Measurements from ENCODE around the gene NAA25.
A peak's percentile ranks its signal among the peaks of the same experiment; 100 is the strongest.
"Not testable (repeated sequence)": the region's sequence is repeated elsewhere in the genome, so short reads cannot be mapped to it uniquely, and the experiment has no call there.

Gene NAA25

GRCh38 chr12:112061137-112061536, 47.4 kb downstream of the NAA25 start:
- DNase-seq (ENCODE audit: low read depth) = no peak

DNA sequence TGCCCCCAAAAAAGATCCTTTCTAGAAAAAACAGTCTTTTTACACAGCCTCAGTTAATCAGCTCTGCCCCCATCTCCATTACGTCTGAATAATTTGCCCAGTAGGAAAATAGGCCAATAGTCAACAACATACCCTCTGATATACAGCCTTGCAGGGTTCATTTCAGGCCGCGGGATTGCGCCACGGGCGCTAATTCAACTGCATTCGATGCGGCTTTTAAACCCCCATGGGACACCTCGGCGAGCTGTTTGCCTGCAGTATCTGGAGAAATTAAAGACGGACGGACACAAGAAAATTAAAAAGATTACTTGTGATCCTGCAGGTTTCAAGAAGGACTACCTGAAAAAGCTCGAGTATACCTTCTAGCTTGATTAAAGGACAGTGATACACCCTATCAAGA, 59.2 kb downstream of the NAA25 start:
- no peak for DNase-seq (ENCODE audit: low read depth)

GRCh38 chr12:112046003-112046402, 62.6 kb downstream of the NAA25 start:
- DNase-seq (ENCODE audit: low read depth) = no peak

DNA sequence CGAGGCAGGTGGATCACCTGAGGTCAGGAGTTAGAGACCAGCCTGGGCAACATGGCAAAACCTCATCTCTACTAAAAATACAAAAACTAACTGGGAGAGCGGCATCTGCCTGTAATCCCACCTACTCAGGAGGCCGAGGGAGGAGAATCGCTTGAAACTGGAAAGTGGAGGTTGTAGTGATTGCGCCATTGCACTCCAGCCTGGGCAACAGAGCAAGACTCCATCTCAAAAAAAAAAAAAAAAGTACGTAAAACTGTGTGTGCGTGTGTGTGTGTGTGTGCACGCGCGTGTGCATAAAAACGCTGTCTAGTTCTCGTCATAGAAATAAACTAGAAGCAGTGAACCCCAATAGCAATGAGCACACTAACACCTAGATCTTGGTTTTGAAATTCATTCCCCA, 72.0 kb downstream of the NAA25 start:
- not testable (repeated sequence) for DNase-seq (ENCODE audit: low read depth)

DNA sequence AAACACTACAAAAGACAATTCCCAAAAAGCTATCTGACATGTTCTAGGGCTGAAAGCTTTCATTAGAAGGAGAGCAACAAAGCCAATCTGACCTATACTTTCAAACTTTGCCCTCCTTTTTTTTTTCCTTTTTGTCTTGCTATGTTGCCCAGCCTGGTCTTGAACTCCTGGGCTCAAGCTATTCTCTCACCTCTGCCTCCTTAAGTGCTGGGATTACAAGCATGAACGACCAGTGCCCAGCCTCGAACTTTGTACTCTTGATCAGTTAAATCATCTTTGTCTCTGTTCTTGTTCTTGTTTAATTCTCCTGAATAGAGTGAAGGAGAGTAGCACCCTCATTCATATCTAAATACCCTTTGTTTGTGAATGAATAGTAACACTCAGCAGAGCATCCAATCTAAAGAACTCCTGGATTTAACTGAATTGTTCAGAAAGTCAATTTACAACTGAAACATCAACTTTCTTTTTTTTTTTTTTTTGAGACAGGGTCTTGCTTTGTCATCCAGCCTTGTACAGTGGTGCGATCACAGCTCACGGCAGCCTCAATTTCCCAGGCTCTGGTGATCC, 73.3 kb downstream of the NAA25 start:
- DNase-seq (ENCODE audit: low read depth) = no peak

GRCh38 chr12:112032292-112032691, 76.3 kb downstream of the NAA25 start:
- DNase-seq (ENCODE audit: low read depth) = no peak

GRCh38 chr12:112031472-112031871, 77.1 kb downstream of the NAA25 start:
- no peak for DNase-seq (ENCODE audit: low read depth)

DNA sequence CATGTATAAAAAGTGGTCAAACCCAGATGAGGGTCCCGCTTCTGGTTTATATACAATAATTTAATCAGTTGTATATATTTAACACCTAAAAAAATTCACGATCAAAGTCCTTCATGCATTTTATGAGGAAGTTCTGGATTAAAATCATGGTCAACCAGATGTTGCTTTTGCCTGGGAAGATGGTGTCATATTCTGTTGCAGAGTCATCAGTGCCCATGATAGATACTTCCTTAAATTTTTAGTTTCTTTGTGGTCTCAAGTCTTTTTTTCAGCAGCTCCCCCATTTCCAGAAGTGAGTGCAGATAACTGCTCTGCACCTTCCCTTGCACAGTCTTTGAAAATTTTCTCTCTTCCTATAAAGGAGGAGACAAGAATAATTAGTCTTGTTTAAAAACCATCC, 79.3 kb downstream of the NAA25 start:
- no peak for DNase-seq (ENCODE audit: low read depth)

DNA sequence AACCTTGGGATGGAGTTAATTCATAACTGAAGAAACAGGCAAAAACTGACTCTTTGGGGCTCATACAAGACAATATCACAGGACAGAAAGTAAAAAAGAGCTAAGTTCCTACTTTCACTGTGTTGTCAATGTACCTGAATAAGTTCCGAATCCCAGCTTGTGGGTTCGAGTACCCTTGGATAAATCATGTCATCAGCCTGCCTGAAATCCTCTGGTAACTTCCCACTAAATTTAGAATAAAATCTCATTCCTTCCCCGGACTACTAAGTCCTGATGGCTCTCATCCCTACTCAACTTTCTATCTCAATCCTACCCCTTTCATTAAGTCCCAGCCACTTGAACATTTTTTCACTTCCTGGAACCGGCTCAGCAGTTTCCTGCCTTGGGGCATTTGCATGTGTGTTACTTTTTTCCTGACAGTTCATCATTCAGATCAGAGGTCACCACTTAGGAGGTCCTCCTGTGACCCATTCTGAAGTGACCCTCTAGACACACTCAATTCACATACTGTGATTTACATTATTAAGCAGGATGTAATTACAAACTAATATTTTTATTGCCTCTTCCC, 82.7 kb downstream of the NAA25 start:
- DNase-seq (ENCODE audit: low read depth) = no peak

DNA sequence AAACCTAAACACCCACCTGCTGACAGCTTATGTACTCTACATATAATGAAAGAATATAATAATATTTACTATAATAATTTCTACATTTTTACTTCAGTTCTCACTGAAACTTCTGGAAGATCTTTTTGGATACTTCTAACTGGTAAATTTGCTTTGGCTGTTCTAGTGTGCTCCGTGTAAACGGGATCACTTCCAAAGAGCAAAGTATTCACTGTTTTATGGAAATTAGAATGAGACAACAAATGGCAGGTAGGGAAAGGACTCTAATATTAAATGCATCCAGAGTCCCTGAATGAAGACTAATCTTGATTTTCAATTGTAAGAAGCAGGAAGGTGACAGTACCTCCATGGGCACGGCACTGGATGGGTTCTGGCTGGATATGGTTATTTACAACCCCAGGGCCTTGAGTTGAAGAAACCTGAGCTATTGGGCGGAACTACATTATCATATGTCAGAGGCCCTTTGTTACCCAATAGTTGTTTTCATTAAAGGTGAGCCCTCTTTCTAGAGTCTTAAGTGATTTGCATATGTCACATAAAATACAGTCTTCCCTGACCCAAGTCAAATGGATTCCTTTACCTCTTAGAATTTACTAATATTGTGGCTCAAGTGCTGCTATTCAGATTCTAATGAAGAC, 84.7 kb downstream of the NAA25 start:
- DNase-seq (ENCODE audit: low read depth) = no peak

DNA sequence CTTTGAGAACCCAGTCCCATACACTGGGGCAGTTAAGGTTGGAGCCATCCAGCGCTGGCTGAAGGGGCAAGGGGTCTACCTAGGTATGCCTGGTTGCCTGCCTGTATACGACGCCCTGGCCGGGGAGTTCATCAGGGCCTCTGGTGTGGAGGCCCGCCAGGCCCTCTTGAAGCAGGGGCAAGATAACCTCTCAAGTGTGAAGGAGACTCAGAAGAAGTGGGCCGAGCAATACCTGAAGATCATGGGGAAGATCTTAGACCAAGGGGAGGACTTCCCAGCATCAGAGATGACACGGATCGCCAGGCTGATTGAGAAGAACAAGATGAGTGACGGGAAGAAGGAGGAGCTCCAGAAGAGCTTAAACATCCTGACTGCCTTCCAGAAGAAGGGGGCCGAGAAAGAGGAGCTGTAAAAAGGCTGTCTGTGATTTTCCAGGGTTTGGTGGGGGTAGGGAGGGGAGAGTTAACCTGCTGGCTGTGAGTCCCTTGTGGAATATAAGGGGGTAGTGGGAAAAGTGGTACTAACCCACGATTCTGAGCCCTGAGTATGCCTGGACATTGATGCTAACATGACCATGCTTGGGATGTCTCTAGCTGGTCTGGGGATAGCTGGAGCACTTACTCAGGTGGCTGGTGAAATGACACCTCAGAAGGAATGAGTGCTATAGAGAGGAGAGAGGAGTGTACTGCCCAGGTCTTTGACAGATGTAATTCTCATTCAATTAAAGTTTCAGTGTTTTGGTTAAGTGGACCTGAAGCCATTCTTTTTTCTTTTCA, 86.2 kb downstream of the NAA25 start:
- DNase-seq (ENCODE audit: low read depth) = no peak

DNA sequence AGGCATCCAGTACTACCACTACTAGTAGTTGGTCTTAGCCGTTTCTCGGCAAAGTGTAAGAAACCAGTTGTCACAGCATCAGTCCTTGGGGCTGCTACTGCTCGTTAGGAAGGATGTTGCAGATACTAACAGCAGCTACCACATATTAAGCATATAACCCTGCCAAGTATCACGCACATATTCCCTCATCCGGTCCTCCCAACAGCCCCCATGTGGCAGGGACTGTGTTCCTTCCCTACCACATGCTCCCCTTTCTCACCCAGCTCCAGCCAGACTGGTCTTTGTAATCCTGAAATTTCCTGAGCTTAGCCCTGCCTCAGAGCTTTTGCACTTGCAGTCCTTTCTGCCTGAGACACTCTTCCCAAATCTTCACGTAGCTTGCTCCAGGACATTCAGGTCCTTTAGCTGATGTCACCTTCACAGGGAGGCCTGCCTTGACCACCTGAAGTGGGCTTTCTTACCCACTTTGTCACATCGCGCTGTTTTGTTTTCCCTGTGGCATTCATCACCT, 87.6 kb downstream of the NAA25 start:
- no peak for DNase-seq (ENCODE audit: low read depth)

DNA sequence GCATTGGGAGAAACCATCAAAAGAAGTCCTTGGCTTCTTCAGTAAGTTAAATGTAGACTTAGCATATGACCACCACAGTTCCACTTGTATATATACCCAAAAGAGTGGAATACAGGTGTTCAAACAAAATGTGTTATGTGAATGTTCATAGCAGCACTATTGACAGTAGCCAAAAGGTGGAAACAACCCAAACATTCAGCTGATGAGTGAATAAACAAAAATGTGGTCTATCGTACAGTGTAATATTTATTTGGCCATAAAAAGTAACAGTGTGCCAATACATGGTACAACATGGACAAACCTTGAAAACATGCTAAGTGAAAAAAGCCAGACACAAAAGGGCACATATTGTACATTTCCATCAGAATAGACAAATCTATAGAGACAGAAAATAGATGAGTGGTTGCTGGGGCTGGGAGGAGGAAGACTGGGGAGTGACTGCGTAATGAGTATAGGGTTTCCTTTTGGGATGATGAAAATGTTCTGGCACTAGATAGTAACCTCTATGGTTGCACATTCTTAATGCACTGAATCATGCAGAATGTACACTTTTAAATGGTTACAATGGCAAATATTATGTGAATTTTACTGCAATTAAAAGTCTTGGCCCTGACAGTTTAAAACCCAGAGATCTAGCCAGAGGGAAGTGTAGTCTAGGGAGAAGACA, 89.9 kb downstream of the NAA25 start:
- peak; percentile 85 for DNase-seq (ENCODE audit: low read depth)

DNA sequence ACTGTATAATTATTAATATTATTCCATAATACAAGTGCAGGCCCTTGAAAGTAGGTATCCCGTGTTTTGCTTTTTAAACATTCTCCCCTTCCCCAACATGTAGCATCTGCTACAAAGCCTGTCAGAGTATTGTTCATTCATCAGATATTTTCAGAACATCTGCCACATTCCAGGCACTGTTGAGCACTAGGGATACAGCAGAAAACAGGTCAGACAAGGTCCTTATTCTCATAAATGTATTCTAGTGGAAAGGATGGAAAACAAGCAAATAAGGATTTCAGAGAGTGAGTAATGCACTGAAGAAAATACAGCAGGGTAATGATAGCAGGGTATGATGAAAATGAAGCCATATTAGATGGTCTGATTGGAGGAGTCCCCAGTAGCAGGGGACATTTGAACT, 91.5 kb downstream of the NAA25 start:
- no peak for DNase-seq (ENCODE audit: low read depth)

- no peak for DNase-seq (ENCODE audit: low read depth)
Measured at GRCh38 chr12:112015938-112016337, 92.6 kb downstream of the NAA25 start.

DNA sequence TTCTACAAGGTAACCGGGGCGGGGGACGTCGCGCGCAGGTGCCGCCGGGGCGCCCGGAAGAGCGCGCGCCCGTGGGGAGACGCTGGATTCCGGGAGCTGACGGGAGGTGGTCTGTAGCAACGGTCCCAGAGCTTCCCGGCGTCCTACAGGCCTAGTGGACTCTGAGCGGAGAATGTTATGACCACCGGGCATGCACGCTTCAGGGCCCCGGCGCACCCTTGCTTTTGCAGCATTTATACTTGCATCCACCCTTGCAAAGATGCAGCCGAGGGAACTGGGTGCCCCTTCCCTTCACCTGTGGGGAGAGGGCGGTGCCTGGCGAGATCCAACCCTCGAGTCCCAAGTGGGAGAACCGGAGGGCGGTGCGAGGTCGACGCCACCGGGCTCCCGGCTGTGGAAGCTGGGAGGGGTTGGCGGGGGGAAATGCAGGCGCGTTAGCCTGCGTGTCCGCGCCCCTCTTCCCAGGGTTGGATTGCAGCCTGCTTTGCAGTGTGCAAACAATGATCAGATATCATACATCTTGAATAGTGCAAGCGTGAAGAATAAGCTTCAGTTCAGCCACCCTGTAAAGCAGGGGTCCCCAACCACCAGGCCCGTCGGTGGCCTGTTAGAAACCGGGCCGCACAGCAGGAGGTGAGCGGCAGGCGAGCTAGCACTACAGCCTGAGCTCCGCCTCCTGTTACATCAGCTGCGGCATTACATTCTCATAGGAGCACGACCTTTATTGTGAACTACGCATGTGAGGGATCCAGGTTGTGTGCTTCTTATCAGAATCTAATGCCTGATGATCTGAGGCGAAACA, 94.8 kb downstream of the NAA25 start:
- peak; percentile 59 for DNase-seq (ENCODE audit: low read depth)

DNA sequence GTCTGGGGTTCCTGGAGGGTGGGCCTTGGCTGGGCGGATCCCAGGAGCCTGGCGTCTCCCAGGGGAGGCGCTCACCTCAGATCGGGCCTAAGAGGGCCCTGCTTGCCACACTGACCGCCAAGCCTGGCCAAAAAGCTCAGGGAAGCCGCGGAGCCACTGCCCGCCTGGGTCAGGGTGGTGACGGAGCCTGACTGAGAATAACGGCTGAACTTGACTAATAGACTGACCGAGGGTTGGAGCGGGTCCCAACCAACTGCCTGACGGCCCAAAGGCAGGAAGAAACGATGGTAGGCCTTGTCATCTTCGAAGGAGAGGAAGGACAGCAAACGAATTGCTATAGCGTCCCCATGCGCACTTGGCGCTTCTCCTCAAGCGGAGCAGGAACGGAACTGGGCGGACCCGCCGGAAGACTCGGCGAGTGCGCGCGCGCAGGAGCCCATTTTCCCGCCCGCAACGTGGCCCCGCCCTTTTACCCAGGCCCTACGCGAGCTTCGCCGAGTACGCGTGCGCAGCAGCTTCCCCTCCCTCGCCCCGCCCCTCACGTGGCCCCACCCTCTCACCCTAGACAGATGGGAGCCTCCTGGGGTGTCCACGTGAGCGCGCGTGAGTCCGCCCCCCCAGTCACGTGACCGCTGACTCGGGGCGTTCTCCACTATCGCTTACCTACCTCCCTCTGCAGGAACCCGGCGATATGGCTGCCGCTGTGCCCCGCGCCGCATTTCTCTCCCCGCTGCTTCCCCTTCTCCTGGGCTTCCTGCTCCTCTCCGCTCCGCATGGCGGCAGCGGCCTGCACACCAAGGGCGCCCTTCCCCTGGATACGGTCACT, 95.6 kb downstream of the NAA25 start, which contains the start of the genes ERP29 and TMEM116:
TSS of gene ERP29 (plus strand) at position 652 of the 826 bp plus-strand sequence. CDS start at position 692, 40 bp downstream.
TSS of gene TMEM116 (minus strand) at position 391 of the 826 bp plus-strand sequence. CDS start 7,895 bp downstream, outside the sequence.
- peak; percentile 98 for DNase-seq (ENCODE audit: low read depth)

DNA sequence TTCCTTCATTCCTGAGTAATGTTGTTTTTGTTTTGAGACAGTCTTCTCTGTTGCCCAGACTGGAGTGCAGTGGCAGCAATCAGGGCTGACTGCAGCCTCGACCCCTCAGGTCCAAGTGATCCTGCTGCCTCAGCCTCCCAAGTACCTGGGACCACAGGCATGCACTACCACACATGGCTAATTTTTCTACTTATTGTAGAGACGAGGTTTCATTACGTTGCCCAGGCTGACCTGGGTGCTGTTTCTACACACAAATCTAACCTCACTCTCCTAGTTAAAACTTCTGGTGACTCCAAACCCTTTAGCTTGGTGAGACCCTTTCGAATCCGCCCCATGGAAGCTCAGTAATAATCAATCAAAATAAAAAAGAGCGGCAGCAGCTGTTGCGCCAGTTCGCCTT, 96.9 kb downstream of the NAA25 start:
- DNase-seq (ENCODE audit: low read depth) = no peak

DNA sequence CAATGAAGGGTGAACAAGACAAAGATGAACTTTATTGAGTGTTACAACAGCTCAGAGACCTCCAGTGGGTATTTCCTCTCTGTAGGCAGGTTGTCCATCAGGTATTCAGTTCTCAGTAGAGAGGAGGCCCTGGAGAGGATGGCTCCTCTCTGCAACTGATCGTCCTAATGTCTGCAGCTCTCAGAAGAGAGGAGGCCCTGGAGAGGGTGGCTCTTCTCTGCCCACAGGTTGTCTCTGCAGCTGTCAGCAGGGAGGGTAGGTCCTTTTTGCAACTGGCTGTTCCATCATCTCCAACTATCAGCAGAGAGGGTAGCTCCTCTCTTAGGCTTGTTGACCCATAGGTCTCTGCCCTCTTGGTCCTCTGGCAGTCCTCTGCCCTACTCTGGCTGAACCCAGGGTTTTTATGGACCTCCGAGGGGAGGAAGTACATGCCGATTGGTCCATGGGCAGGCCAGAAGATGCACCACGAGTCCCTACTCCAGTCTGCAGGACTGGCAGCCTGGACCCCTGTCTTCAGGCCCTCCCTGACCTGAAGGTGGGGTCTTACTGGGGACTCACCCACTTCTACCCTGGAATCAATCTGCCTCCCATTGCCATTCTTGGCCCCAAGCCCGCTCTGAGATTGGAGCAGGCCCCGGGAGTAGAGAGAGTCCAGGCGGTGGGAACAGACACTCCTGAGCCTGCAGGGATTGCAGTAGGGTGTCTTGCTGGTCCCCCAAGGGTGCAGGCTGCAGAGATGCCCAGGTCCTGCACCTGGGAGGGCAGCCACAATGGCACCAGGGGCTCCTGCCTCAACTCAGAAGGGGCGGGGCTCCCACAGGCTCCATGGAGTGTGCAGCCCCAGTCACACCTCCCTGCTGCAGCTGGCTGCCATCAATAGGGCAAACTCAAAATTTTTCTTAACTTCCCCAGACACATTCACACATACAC, 97.9 kb downstream of the NAA25 start:
- DNase-seq (ENCODE audit: low read depth) = no peak

All from fibroblast of gingiva (primary cell).